Activated B cell treated with CpG ODN at 0.5 μM for 24 hours (primary cell): ENCODE results near the gene COQ5. TPM values are rescaled to one million over a fixed set of nuclear protein-coding genes. Genes with fewer than 3 reads are reported as not detected.

Source experiments
- ATAC-seq: fragments of 200-7000 bp; cut with Tn5 transposase; one replicate; pipeline ENCODE4 v1.10.0; 2021; ENCODE audit warnings: low read depth, mild to moderate bottlenecking, moderate library complexity
- CTCF ChIA-PET: fragments of 350-600 bp; sonication (Branson Sonifier 250); formaldehyde crosslinking; loops from one replicate; lab custom pipeline; 2021; ENCODE audit warnings: antibody characterized with exemption; lab: Charles Lee
- POLR2A ChIA-PET: fragments of 350-600 bp; sonication (Branson Sonifier 250); formaldehyde crosslinking; loops from one replicate; lab custom pipeline; 2021; ENCODE audit warnings: antibody characterized with exemption; lab: Charles Lee
- DNase-seq: peaks from one replicate; pipeline ENCODE4 v3.0.0; 2022
- H3K27ac Mint-ChIP-seq: one replicate; pipeline ENCODE4 v1.8.0; 2020; ENCODE audit warnings: mixed read lengths
- H3K27me3 Mint-ChIP-seq: one replicate; pipeline ENCODE4 v1.8.0; 2021; ENCODE audit warnings: mixed read lengths
- H3K36me3 Mint-ChIP-seq: one replicate; pipeline ENCODE4 v1.8.0; 2021; ENCODE audit warnings: low read depth, mixed read lengths
- H3K4me1 Mint-ChIP-seq: one replicate; pipeline ENCODE4 v1.8.0; 2021; ENCODE audit warnings: mixed read lengths
- H3K4me3 Mint-ChIP-seq: one replicate; pipeline ENCODE4 v1.8.0; 2020; ENCODE audit warnings: mild to moderate bottlenecking, mixed read lengths
- H3K9me3 Mint-ChIP-seq: one replicate; pipeline ENCODE4 v1.8.0; 2020; ENCODE audit warnings: mixed read lengths
- CTCF ChIP-seq: fragments of 200-600 bp; IDR thresholded peaks from one replicate; pipeline ENCODE4 v1.8.0; 2022; ENCODE audit warnings: antibody characterized with exemption, mild to moderate bottlenecking
- intact Hi-C: fragments of 100-400 bp; cut with micrococcal nuclease; formaldehyde crosslinking; loops from one replicate; pipeline ENCODE4 v1.15.1; 2024
- total RNA-seq: library from RNA; stranded (reverse); gene quantifications from 2 replicates; pipeline ENCODE4 v1.2.3, GENCODE V29; 2022

Gene COQ5
- total RNA-seq, 1 donor from 2014 or later: 29.5 TPM

DNA sequence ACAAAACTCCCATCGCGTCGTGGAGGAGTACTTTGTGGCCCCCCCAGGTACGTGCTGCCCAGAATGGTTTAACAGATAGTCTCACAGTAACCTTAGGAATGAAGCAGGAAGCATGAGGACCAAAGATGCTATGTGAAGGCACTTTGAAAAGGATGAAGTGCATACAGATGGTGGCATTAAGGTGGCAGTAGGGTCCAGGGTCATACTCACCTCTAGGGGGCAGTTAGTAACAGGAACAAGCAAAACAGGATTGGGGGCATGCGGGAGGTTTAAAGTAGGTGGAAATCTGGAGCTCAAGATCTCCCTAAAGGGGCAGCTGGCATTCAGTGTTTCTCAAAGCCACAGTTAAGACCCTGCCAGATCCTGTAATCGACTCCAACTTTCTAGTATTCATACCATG, 71.8 kb downstream of the COQ5 start:
- CTCF ChIA-PET: interaction anchor here (1.7 kb wide), 1 partner anchor 40 kb away, joined by 3 read pairs; no protein-coding TSS in a partner anchor
- Mint-ChIP-seq H3K27me3 (no peaks in the 10 kb centered on the region), H3K27ac (peak overlapping the region; percentile 1), H3K4me3 (no peak overlapping the region), H3K4me1 (peaks cover 7% of the 10 kb centered on the region), H3K36me3 (peaks cover 70% of the 10 kb centered on the region), H3K9me3 (no peaks in the 10 kb centered on the region)
- intact Hi-C loops: no loop called here
- POLR2A ChIA-PET: interaction anchor here (0.6 to 1.4 kb wide), 3 partner anchors 10 to 839 kb away, joined by 3 to 5 read pairs (median 3); partner anchors contain the start of genes CAMKK2, GATC and TRIAP1
- ATAC-seq: no peak
- TF ChIP-seq CTCF: no peak
- DNase-seq: no peak

GRCh38 chr12:120455302-120455701, 73.7 kb downstream of the COQ5 start:
- Mint-ChIP-seq H3K27me3 (no peaks in the 10 kb centered on the region), H3K36me3 (peaks cover 61% of the 10 kb centered on the region), H3K4me3 (no peak overlapping the region), H3K27ac (peak overlapping the region; percentile 46), H3K4me1 (peaks cover 7% of the 10 kb centered on the region), H3K9me3 (no peaks in the 10 kb centered on the region)
- ChIA-PET CTCF (interaction anchor here (1.3 to 1.7 kb wide), 2 partner anchors 42 to 84 kb away, joined by 3 to 4 read pairs; no protein-coding TSS in a partner anchor), POLR2A (interaction anchor here (0.7 kb wide), 1 partner anchor 153 kb away, joined by 6 read pairs; the partner anchor contains the start of gene SIRT4)
- no peak for ATAC-seq
- no peak for DNase-seq
- no peak for TF ChIP-seq CTCF
- intact Hi-C loops: loop anchor here (2.0 kb wide), 1 partner anchor 13 kb away; the partner anchor contains the start of gene SRSF9

GRCh38 chr12:120453977-120454376, 75.0 kb downstream of the COQ5 start:
- DNase-seq (no peak), ATAC-seq (peak; percentile 87)
- Mint-ChIP-seq H3K36me3 (peaks cover 52% of the 10 kb centered on the region), H3K4me1 (peaks cover 10% of the 10 kb centered on the region), H3K4me3 (no peak overlapping the region), H3K27ac (no peak overlapping the region), H3K9me3 (no peaks in the 10 kb centered on the region), H3K27me3 (no peaks in the 10 kb centered on the region)
- CTCF ChIA-PET: interaction anchor here (0.9 to 1.8 kb wide), 3 partner anchors 9 to 85 kb away, joined by 3 to 5 read pairs (median 4); no protein-coding TSS in a partner anchor
- intact Hi-C loops: loop anchor here (2.0 kb wide), 1 partner anchor 15 kb away; the partner anchor contains the start of gene SRSF9
- POLR2A ChIA-PET: interaction anchor here (0.8 to 2.1 kb wide), 4 partner anchors 9 to 15 kb away, joined by 3 to 7 read pairs (median 4); no protein-coding TSS in a partner anchor
- no peak for TF ChIP-seq CTCF

Other genes with a start within 250 kb of the COQ5 start
- 12,977 and 14,722 TPM in 2 replicates for gene RNU4-2, start 237.3 kb downstream of the COQ5 start, total RNA-seq
- gene RNU4-1, start 235.9 kb downstream of the COQ5 start, total RNA-seq: 3,997 and 4,399 TPM in 2 replicates
- gene SIRT4, start 226.8 kb downstream of the COQ5 start, total RNA-seq: 1.6 and 1.7 TPM in 2 replicates
- not detected in 2 replicates for gene PLA2G1B, start 201.4 kb downstream of the COQ5 start, total RNA-seq
- not detected in 2 replicates for gene MSI1, start 160.0 kb downstream of the COQ5 start, total RNA-seq
- gene COX6A1, start 91.0 kb downstream of the COQ5 start, total RNA-seq: 255 and 292 TPM in 2 replicates
- 18.2 and 18.6 TPM in 2 replicates for gene TRIAP1, start 82.8 kb downstream of the COQ5 start, total RNA-seq
- gene GATC, start 82.7 kb downstream of the COQ5 start, total RNA-seq: 33.4 and 35.2 TPM in 2 replicates
- gene SRSF9, start 59.4 kb downstream of the COQ5 start, total RNA-seq: 191 and 192 TPM in 2 replicates
- 159 and 180 TPM in 2 replicates for gene DYNLL1, start 33.0 kb downstream of the COQ5 start, total RNA-seq
- gene RNF10, start 5.2 kb upstream of the COQ5 start, total RNA-seq: 180 and 200 TPM in 2 replicates
- 77.5 and 78.4 TPM in 2 replicates for gene POP5, start 52.2 kb upstream of the COQ5 start, total RNA-seq
- 0.27 TPM in 1 of 2 replicates, not detected in the other for gene CABP1, start 111.5 kb upstream of the COQ5 start, total RNA-seq
- gene MLEC, start 158.0 kb upstream of the COQ5 start, total RNA-seq: 60.6 and 69.6 TPM in 2 replicates
- gene UNC119B, start 181.3 kb upstream of the COQ5 start, total RNA-seq: 17.3 and 18.5 TPM in 2 replicates
- gene ACADS, start 196.7 kb upstream of the COQ5 start, total RNA-seq: 9.4 and 11.1 TPM in 2 replicates